HCT116 (cell line): ENCODE data around the gene INSYN1. TPM values are rescaled to one million over a fixed set of nuclear protein-coding genes. Genes with fewer than 3 reads are reported as not detected.

ENCODE experiments used
- ATAC-seq: fragments of 200-7000 bp; cut with Tn5 transposase; 2 replicates; pipeline ENCODE4 v1.9.1; 2020; ENCODE audit warnings: mild to moderate bottlenecking, moderate library complexity
- BruUV-seq: library from RNA; stranded (reverse); fragments of 400-500 nt; replicated peaks from 2 replicates; lab custom pipeline; 2021; lab: Mats Ljungman, UMichigan
- CTCF ChIA-PET: fragments of 300-600 bp; sonication (Branson Sonifier 250); formaldehyde crosslinking; loops from one replicate; lab custom pipeline; 2021; ENCODE audit warnings: antibody characterized with exemption; lab: Charles Lee
- POLR2A ChIA-PET: fragments of 300-600, 350-600 bp; sonication (Branson Sonifier 250); formaldehyde crosslinking; loops from one replicate; lab custom pipeline; 2021; ENCODE audit warnings: antibody characterized with exemption; lab: Charles Lee
- RAD21 ChIA-PET, 2 experiments: fragments of 300-600 bp; sonication (Branson Sonifier 250); formaldehyde crosslinking; loops; one replicate each; lab custom pipeline; 2023; ENCODE audit warnings: low total read pairs in 2 of 2; ENCODE audit not compliant: uncharacterized antibody in 2 of 2, unreplicated experiment in 2 of 2, low non-redundant PET in 1 of 2; lab: Charles Lee
- DNase-seq: peaks from one replicate; pipeline ENCODE4 v3.0.0-alpha.2; 2010; ENCODE audit warnings: low read depth, low spot score
- H2AFZ ChIP-seq: fragments of 200-600 bp; shearing (Covaris generic), sonication (generic); 2 replicates; pipeline ENCODE4 v1.6.1; 2017; ENCODE audit warnings: low read depth, mixed run types, mixed read lengths, antibody characterized with exemption, low read length; ENCODE audit not compliant: poor library complexity, severe bottlenecking
- H3K27ac ChIP-seq: 2 replicates; pipeline ENCODE4 v1.5.1; 2012; ENCODE audit warnings: low read depth, low read length
- H3K27me3 ChIP-seq: fragments of 200-600 bp; sonication (generic); 2 replicates; pipeline ENCODE4 v1.6.1; 2016; ENCODE audit warnings: mixed run types, low read length, mixed read lengths; ENCODE audit not compliant: insufficient read depth
- H3K36me3 ChIP-seq, 2 experiments: fragments of 200-500 bp in 1 of 2; fragments of 200-600 bp in 1 of 2; sonication (Bioruptor generic) in 1 of 2; sonication (generic) in 1 of 2; 2 replicates each; pipeline versions ENCODE4 v1.5.1 to v1.6.1; 2014 to 2016; ENCODE audit warnings: low read length in 2 of 2, inconsistent platforms in 1 of 2, mixed read lengths in 1 of 2, mixed run types in 1 of 2; ENCODE audit not compliant: insufficient read depth in 2 of 2, control insufficient read depth in 1 of 2
- H3K4me1 ChIP-seq, 2 experiments: fragments of 200-600 bp in 1 of 2; sonication (generic) in 1 of 2; 2 replicates each; pipeline versions ENCODE4 v1.5.1 to v1.6.1; 2012 to 2017; ENCODE audit warnings: low read length in 2 of 2, inconsistent platforms in 1 of 2, mild to moderate bottlenecking in 1 of 2, mixed read lengths in 1 of 2, mixed run types in 1 of 2, moderate library complexity in 1 of 2; ENCODE audit not compliant: insufficient read depth in 2 of 2, control insufficient read depth in 1 of 2
- H3K4me2 ChIP-seq: fragments of 200-600 bp; sonication (generic); 2 replicates; pipeline ENCODE4 v1.6.1; 2017; ENCODE audit warnings: mixed run types, low read length, mixed read lengths
- H3K4me3 ChIP-seq, 2 experiments: fragments of 200-600 bp in 1 of 2; sonication (generic) in 1 of 2; replicated peaks in 1 of 2; 2 replicates each; pipeline ENCODE4 v1.5.1; 2011 to 2016; ENCODE audit warnings: low read length in 2 of 2, control low read depth in 1 of 2, low read depth in 1 of 2, mild to moderate bottlenecking in 1 of 2, mixed read lengths in 1 of 2, mixed run types in 1 of 2
- H3K79me2 ChIP-seq: fragments of 200-600 bp; sonication (generic); 2 replicates; pipeline ENCODE4 v1.6.1; 2017; ENCODE audit warnings: mild to moderate bottlenecking, mixed run types, low read length, moderate library complexity, mixed read lengths; ENCODE audit not compliant: insufficient read depth
- H3K9ac ChIP-seq: fragments of 200-600 bp; sonication (generic); 2 replicates; pipeline ENCODE4 v1.6.1; 2016; ENCODE audit warnings: low read length, mixed read lengths
- H3K9me2 ChIP-seq: fragments of 200-600 bp; sonication (generic), shearing (Covaris generic); 2 replicates; pipeline ENCODE4 v1.6.1; 2017; ENCODE audit warnings: mixed run types, mild to moderate bottlenecking, moderate library complexity; ENCODE audit not compliant: insufficient read depth
- H3K9me3 ChIP-seq, 2 experiments: fragments of 200-500 bp in 1 of 2; fragments of 200-600 bp in 1 of 2; sonication (Bioruptor generic) in 1 of 2; sonication (generic) in 1 of 2; 2 replicates each; pipeline ENCODE4 v1.6.1; 2014 to 2017; ENCODE audit warnings: low read length in 2 of 2, mixed read lengths in 2 of 2, inconsistent platforms in 1 of 2, low read depth in 1 of 2, mild to moderate bottlenecking in 1 of 2, mixed run types in 1 of 2, moderate library complexity in 1 of 2; ENCODE audit not compliant: control insufficient read depth in 1 of 2, insufficient read depth in 1 of 2
- H4K20me1 ChIP-seq: fragments of 200-600 bp; sonication (generic), shearing (Covaris generic); 2 replicates; pipeline ENCODE4 v1.6.1; 2017; ENCODE audit warnings: mixed run types, mild to moderate bottlenecking, moderate library complexity; ENCODE audit not compliant: insufficient read depth
- RAD21 ChIP-seq: IDR thresholded peaks from 2 replicates; pipeline ENCODE4 v1.6.1; 2012; ENCODE audit warnings: low read depth, mild to moderate bottlenecking
- intact Hi-C: fragments of 100-400 bp; cut with micrococcal nuclease; formaldehyde crosslinking; loops from 2 replicates; pipeline ENCODE4 v1.10.0; 2022
- total RNA-seq: library from RNA; stranded (reverse); gene quantifications from one replicate; pipeline ENCODE4 v1.2.1, GENCODE V29; 2021; ENCODE audit not compliant: unreplicated experiment
- TF ChIP-seq, protein P1 (sequence below): IDR thresholded peaks from 2 replicates; pipeline ENCODE4 v1.6.1; 2011; ENCODE audit warnings: mild to moderate bottlenecking, low read length, moderate library complexity; ENCODE audit not compliant: insufficient replicate concordance; ENCODE audit errors: extremely low read depth
- TF ChIP-seq, protein P2 (sequence below): IDR thresholded peaks from 2 replicates; pipeline ENCODE4 v1.6.1; 2012; ENCODE audit warnings: low read depth

Gene INSYN1
- total RNA-seq, 1 experiment from 2014 or later = 2.0 TPM

DNA sequence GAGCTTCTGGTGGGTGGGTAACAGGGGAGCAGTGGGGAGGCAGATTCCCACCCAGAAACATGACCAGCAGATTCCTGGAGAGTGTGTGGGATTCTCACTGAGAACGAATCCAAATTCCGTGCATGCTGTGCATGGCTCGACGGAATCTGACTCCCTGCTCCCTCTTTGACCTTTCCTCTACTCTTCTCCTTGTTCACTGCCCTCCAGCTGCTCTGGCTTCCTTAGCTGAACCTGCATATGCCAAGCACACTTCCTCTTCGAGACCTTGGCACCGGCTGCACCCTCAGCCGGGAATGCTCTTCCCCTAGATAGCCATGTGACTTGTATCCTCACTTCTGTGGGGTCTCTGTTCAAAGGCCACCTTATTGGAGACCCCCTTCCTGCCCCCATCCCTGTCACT, 6.3 kb downstream of the INSYN1 start:
- Histone ChIP-seq H3K9me2 (no peaks in the 10 kb centered on the region), H3K36me3 (no peaks in the 10 kb centered on the region), H3K9ac (no peak overlapping the region), H3K4me2 (no peak overlapping the region), H2AFZ (no peak overlapping the region), H3K4me1 (peaks cover 7 to 11% of the 10 kb centered on the region in 2 experiments), H3K9me3 (no peaks in the 10 kb centered on the region), H3K27ac (no peak overlapping the region), H3K4me3 (no peak overlapping the region), H4K20me1 (no peaks in the 10 kb centered on the region), H3K27me3 (no peaks in the 10 kb centered on the region), H3K79me2 (no peaks in the 10 kb centered on the region)
- POLR2A ChIA-PET = no interaction called here
- DNase-seq (no peak), ATAC-seq (no peak)
- RAD21 ChIA-PET = interaction anchor here in 1 of 2 experiments (0.5 kb wide), 1 partner anchor 41 kb away, joined by 5 read pairs; no protein-coding TSS in a partner anchor
- CTCF ChIA-PET = no interaction called here
- BruUV-seq = no TSS peak
- intact Hi-C loops = no loop called here
- TF ChIP-seq, protein P1, sequence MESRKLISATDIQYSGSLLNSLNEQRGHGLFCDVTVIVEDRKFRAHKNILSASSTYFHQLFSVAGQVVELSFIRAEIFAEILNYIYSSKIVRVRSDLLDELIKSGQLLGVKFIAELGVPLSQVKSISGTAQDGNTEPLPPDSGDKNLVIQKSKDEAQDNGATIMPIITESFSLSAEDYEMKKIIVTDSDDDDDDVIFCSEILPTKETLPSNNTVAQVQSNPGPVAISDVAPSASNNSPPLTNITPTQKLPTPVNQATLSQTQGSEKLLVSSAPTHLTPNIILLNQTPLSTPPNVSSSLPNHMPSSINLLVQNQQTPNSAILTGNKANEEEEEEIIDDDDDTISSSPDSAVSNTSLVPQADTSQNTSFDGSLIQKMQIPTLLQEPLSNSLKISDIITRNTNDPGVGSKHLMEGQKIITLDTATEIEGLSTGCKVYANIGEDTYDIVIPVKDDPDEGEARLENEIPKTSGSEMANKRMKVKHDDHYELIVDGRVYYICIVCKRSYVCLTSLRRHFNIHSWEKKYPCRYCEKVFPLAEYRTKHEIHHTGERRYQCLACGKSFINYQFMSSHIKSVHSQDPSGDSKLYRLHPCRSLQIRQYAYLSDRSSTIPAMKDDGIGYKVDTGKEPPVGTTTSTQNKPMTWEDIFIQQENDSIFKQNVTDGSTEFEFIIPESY = no peak
- TF ChIP-seq, protein P2, sequence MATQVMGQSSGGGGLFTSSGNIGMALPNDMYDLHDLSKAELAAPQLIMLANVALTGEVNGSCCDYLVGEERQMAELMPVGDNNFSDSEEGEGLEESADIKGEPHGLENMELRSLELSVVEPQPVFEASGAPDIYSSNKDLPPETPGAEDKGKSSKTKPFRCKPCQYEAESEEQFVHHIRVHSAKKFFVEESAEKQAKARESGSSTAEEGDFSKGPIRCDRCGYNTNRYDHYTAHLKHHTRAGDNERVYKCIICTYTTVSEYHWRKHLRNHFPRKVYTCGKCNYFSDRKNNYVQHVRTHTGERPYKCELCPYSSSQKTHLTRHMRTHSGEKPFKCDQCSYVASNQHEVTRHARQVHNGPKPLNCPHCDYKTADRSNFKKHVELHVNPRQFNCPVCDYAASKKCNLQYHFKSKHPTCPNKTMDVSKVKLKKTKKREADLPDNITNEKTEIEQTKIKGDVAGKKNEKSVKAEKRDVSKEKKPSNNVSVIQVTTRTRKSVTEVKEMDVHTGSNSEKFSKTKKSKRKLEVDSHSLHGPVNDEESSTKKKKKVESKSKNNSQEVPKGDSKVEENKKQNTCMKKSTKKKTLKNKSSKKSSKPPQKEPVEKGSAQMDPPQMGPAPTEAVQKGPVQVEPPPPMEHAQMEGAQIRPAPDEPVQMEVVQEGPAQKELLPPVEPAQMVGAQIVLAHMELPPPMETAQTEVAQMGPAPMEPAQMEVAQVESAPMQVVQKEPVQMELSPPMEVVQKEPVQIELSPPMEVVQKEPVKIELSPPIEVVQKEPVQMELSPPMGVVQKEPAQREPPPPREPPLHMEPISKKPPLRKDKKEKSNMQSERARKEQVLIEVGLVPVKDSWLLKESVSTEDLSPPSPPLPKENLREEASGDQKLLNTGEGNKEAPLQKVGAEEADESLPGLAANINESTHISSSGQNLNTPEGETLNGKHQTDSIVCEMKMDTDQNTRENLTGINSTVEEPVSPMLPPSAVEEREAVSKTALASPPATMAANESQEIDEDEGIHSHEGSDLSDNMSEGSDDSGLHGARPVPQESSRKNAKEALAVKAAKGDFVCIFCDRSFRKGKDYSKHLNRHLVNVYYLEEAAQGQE = no peak
- TF ChIP-seq RAD21 = no peak
